ENCODE data around the gene BLACAT1. TPM values are rescaled to one million over a fixed set of nuclear protein-coding genes. Genes with fewer than 3 reads are reported as not detected.

Gene BLACAT1
- total and polyA plus RNA-seq, 2 of the 13 experiments (the other 11 are each of a cell fraction or from before 2014, with no cell fraction given), result 1.2 to 2.8 TPM

DNA sequence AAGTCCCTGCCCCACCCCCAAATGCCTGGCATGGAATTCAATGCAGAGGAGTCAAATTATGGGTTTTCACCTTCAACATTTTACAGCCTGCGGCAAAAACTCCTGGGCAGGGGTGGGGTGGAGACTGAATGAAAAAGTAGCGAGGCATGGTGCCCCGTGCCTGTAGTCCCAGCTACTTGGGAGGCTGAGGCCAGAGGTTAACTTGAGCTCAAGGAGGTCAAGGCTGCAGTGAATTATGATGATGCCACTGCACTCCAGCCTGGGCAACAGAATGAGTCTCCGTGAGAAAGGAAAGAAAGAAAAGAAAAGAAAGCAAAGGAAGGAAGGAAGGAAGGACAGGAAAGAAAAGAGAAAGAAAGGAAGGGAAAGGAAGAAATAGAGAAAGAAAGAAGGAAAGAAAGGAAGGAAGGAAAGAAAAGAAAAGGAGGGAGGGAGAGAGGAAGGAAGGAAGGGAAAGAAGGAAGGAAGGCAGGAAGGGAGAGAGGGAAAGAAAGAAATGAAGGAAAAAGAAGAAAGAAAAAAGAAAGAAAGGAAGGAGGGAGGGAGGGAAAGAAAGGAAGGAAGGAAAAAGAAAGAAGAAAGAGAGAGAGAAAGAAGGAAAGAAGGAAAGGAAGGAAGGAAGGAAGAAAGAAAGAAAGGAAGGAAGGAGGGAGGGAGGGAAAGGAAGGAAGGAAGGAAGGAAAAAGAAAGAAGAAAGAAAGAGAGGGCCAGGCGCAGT, 45.1 kb downstream of the BLACAT1 start:
- no peak overlapping the region for H2AFZ ChIP-seq (ENCODE audit: low read length)
- no peaks in the 10 kb centered on the region for H3K9me3 ChIP-seq (ENCODE audit: low read length)
- no peaks in the 10 kb centered on the region for H3K36me3 ChIP-seq (replicated peaks in 1 of 2; ENCODE audit: control insufficient read depth in 1 of 2, insufficient read depth in 2 of 2, low read length in 2 of 2)
- H3K4me3 ChIP-seq (replicated peaks in 1 of 3; ENCODE audit: insufficient read depth in 1 of 3, low read depth in 2 of 3, low read length in 3 of 3), result no peak overlapping the region
- CTCF ChIA-PET (ENCODE audit: low intra/inter-chr PET ratio, low total read pairs), result no interaction called here
- WGBS (ENCODE audit: low lambda C conversion rate), result 46% methylated on average over 5 of the region's 5 CpGs
- no peaks in the 10 kb centered on the region for H3K79me2 ChIP-seq (ENCODE audit: insufficient read depth, low read length)
- POLR2A ChIA-PET, result no interaction called here
- no peak overlapping the region for H3K9ac ChIP-seq (ENCODE audit: insufficient read depth, low read depth, low read length)
- TF ChIP-seq SALL1 (CRISPR knock-in tag; IDR thresholded peaks at IDR 0.05) (no peak), MAF1 (CRISPR knock-in tag; IDR thresholded peaks at IDR 0.05; ENCODE audit: borderline replicate concordance) (no peak), MAFK (conservative IDR thresholded peaks at IDR 0.05 in 1 of 2, IDR thresholded peaks at IDR 0.05 in 1 of 2; ENCODE audit: low read length in 2 of 2) (no peak), ADNP (CRISPR knock-in tag; IDR thresholded peaks at IDR 0.05) (no peak), GLI4 (CRISPR knock-in tag; IDR thresholded peaks at IDR 0.05; ENCODE audit: borderline replicate concordance) (no peak), ZNF180 (CRISPR knock-in tag; IDR thresholded peaks at IDR 0.05; ENCODE audit: borderline replicate concordance, low read depth) (no peak), ZNF335 (CRISPR knock-in tag; IDR thresholded peaks at IDR 0.05) (no peak), ZKSCAN1 (IDR thresholded peaks at IDR 0.05; ENCODE audit: low read length) (no peak), ZBTB7A (CRISPR knock-in tag; IDR thresholded peaks at IDR 0.05) (no peak), ZFP41 (CRISPR knock-in tag; IDR thresholded peaks at IDR 0.05; ENCODE audit: borderline replicate concordance) (no peak), SRSF1 (optimal IDR thresholded peaks at IDR 0.05; ENCODE audit: low read depth, low read length) (no peak), MED8 (CRISPR knock-in tag; IDR thresholded peaks at IDR 0.05; ENCODE audit: insufficient replicate concordance) (no peak), ESRRA (CRISPR knock-in tag; IDR thresholded peaks at IDR 0.05; ENCODE audit: low read depth) (no peak), SIN3A (IDR thresholded peaks at IDR 0.05; ENCODE audit: borderline replicate concordance, low read depth, low read length) (no peak), ERF (CRISPR knock-in tag; IDR thresholded peaks at IDR 0.05) (no peak), ZNF225 (CRISPR knock-in tag; IDR thresholded peaks at IDR 0.05) (no peak), ZNF605 (CRISPR knock-in tag; IDR thresholded peaks at IDR 0.05) (no peak)
- TF ChIP-seq, protein P1, sequence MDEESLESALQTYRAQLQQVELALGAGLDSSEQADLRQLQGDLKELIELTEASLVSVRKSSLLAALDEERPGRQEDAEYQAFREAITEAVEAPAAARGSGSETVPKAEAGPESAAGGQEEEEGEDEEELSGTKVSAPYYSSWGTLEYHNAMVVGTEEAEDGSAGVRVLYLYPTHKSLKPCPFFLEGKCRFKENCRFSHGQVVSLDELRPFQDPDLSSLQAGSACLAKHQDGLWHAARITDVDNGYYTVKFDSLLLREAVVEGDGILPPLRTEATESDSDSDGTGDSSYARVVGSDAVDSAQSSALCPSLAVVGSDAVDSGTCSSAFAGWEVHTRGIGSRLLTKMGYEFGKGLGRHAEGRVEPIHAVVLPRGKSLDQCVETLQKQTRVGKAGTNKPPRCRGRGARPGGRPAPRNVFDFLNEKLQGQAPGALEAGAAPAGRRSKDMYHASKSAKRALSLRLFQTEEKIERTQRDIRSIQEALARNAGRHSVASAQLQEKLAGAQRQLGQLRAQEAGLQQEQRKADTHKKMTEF (CRISPR knock-in tag; IDR thresholded peaks at IDR 0.05), result no peak
- TF ChIP-seq, protein P2, sequence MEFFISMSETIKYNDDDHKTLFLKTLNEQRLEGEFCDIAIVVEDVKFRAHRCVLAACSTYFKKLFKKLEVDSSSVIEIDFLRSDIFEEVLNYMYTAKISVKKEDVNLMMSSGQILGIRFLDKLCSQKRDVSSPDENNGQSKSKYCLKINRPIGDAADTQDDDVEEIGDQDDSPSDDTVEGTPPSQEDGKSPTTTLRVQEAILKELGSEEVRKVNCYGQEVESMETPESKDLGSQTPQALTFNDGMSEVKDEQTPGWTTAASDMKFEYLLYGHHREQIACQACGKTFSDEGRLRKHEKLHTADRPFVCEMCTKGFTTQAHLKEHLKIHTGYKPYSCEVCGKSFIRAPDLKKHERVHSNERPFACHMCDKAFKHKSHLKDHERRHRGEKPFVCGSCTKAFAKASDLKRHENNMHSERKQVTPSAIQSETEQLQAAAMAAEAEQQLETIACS (CRISPR knock-in tag; IDR thresholded peaks at IDR 0.05), result no peak
- TF ChIP-seq, protein P3, sequence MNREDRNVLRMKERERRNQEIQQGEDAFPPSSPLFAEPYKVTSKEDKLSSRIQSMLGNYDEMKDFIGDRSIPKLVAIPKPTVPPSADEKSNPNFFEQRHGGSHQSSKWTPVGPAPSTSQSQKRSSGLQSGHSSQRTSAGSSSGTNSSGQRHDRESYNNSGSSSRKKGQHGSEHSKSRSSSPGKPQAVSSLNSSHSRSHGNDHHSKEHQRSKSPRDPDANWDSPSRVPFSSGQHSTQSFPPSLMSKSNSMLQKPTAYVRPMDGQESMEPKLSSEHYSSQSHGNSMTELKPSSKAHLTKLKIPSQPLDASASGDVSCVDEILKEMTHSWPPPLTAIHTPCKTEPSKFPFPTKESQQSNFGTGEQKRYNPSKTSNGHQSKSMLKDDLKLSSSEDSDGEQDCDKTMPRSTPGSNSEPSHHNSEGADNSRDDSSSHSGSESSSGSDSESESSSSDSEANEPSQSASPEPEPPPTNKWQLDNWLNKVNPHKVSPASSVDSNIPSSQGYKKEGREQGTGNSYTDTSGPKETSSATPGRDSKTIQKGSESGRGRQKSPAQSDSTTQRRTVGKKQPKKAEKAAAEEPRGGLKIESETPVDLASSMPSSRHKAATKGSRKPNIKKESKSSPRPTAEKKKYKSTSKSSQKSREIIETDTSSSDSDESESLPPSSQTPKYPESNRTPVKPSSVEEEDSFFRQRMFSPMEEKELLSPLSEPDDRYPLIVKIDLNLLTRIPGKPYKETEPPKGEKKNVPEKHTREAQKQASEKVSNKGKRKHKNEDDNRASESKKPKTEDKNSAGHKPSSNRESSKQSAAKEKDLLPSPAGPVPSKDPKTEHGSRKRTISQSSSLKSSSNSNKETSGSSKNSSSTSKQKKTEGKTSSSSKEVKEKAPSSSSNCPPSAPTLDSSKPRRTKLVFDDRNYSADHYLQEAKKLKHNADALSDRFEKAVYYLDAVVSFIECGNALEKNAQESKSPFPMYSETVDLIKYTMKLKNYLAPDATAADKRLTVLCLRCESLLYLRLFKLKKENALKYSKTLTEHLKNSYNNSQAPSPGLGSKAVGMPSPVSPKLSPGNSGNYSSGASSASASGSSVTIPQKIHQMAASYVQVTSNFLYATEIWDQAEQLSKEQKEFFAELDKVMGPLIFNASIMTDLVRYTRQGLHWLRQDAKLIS (CRISPR knock-in tag; IDR thresholded peaks at IDR 0.05), result no peak
- intact Hi-C loops (cut with micrococcal nuclease; ENCODE audit: unreplicated experiment), result no loop called here
- H4K20me1 ChIP-seq (ENCODE audit: insufficient read depth, low read length), result no peaks in the 10 kb centered on the region
- ATAC-seq (no peak), FAIRE-seq (no peak), DNase-seq (ENCODE audit: low spot score) (no peak)
- no peak overlapping the region for H3K4me2 ChIP-seq (ENCODE audit: low read depth, low read length)
- in situ Hi-C loops (cut with HindIII; ENCODE audit: extremely low pct_ligation_motif_present, low pct_unique_long_range_greater_than_20kb), result no loop called here
- H3K27ac ChIP-seq (ENCODE audit: extremely low read length, insufficient read depth, low read length), result no peak overlapping the region
- peaks cover 6% of the 10 kb centered on the region for H3K4me1 ChIP-seq (ENCODE audit: insufficient read depth, low read length)
- no TSS peak for BruUV-seq (replicated peaks)
- H3K27me3 ChIP-seq (ENCODE audit: control insufficient read depth in 1 of 2, insufficient read depth in 2 of 2, low read length in 2 of 2), result peaks cover 0 to 18% of the 10 kb centered on the region in 2 experiments; a peak in 1 of 5 replicates

Data from HepG2 (cell line).